ENCODE data around the gene CAPN10.

DNA sequence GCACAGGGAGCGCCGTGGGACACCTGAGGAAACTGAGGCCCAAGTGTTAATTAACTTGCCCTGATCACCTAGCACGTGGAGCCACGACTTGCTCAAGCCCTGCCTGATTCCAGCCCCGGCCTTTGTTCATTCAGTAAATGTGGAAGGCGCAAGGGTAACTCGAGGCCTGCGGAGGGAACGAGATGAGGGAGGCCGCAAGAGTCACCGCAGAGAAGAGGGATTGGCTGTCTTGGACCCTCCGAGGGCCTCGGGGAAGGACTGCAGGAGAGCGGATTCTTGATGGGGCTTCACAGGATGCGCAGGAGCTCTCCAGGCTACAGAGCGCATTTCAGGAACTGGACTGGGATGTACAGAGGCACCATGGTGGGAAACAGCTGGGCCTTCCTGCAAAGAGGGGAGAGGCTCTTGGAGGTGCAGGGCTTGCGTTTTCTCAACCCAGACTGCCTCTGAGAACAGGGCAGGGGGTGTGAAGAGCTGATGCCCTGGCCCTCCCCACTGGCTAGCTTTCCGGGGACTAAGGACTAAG is 28.2 kb upstream of the CAPN10 start:
- TF ChIP-seq EZH2 (IDR thresholded peaks at IDR 0.05; ENCODE audit: borderline replicate concordance, low read length) = no peak
- TF ChIP-seq, protein P1, sequence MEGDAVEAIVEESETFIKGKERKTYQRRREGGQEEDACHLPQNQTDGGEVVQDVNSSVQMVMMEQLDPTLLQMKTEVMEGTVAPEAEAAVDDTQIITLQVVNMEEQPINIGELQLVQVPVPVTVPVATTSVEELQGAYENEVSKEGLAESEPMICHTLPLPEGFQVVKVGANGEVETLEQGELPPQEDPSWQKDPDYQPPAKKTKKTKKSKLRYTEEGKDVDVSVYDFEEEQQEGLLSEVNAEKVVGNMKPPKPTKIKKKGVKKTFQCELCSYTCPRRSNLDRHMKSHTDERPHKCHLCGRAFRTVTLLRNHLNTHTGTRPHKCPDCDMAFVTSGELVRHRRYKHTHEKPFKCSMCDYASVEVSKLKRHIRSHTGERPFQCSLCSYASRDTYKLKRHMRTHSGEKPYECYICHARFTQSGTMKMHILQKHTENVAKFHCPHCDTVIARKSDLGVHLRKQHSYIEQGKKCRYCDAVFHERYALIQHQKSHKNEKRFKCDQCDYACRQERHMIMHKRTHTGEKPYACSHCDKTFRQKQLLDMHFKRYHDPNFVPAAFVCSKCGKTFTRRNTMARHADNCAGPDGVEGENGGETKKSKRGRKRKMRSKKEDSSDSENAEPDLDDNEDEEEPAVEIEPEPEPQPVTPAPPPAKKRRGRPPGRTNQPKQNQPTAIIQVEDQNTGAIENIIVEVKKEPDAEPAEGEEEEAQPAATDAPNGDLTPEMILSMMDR (conservative IDR thresholded peaks at IDR 0.05 in 1 of 2, IDR thresholded peaks at IDR 0.05 in 1 of 2; ENCODE audit: extremely low read depth in 1 of 2, insufficient read depth in 1 of 2, low read depth in 1 of 2, low read length in 2 of 2) = no peak
